Measurements from ENCODE around the gene CASZ1. TPM values are rescaled to one million over a fixed set of nuclear protein-coding genes. Genes with fewer than 3 reads are reported as not detected.

CASZ1 gene
- total RNA-seq, 1 donor from 2014 or later: 11.8 TPM

DNA sequence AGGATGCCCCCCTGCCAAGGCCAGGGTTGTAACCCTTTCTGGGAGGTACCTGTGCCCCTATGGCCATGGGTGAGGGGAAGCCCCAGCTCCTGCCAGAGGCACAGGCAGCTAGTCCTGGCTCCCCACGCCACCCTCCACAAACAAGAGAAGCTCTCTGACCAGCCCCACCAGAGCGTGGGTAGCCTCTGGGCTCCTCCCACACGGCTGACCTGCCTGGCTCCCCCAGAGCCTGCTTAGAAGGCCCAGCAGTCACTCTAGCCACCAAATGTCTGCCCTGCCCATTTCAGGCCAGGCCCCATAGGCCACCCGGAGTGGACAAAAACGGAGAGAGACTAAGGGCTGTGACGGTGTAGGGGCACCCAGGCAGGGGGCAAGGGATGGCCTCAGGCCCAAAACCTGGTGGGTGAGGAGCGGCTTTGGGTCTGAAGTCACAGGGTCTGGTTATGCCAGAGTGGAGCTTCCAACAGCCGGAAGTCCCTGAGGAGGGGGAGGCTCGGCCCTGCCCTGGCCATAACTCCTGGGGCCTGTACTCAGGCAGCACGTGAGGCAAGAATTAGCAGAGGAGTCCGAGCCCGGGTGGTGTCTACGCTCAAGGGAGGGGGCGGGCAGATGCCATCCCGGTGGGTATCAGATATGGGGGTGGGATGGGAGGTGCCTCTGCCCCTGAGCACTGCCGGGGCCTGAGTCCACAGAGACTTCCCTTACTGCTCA lies 155.4 kb downstream of the CASZ1 start:
- H3K4me3 ChIP-seq (ENCODE audit: low read depth, low read length): no peak overlapping the region
- TF ChIP-seq, protein P1, sequence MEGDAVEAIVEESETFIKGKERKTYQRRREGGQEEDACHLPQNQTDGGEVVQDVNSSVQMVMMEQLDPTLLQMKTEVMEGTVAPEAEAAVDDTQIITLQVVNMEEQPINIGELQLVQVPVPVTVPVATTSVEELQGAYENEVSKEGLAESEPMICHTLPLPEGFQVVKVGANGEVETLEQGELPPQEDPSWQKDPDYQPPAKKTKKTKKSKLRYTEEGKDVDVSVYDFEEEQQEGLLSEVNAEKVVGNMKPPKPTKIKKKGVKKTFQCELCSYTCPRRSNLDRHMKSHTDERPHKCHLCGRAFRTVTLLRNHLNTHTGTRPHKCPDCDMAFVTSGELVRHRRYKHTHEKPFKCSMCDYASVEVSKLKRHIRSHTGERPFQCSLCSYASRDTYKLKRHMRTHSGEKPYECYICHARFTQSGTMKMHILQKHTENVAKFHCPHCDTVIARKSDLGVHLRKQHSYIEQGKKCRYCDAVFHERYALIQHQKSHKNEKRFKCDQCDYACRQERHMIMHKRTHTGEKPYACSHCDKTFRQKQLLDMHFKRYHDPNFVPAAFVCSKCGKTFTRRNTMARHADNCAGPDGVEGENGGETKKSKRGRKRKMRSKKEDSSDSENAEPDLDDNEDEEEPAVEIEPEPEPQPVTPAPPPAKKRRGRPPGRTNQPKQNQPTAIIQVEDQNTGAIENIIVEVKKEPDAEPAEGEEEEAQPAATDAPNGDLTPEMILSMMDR (conservative IDR thresholded peaks at IDR 0.05; ENCODE audit: low read depth, low read length): no peak
- no peak for DNase-seq (ENCODE audit: low read depth)

DNA sequence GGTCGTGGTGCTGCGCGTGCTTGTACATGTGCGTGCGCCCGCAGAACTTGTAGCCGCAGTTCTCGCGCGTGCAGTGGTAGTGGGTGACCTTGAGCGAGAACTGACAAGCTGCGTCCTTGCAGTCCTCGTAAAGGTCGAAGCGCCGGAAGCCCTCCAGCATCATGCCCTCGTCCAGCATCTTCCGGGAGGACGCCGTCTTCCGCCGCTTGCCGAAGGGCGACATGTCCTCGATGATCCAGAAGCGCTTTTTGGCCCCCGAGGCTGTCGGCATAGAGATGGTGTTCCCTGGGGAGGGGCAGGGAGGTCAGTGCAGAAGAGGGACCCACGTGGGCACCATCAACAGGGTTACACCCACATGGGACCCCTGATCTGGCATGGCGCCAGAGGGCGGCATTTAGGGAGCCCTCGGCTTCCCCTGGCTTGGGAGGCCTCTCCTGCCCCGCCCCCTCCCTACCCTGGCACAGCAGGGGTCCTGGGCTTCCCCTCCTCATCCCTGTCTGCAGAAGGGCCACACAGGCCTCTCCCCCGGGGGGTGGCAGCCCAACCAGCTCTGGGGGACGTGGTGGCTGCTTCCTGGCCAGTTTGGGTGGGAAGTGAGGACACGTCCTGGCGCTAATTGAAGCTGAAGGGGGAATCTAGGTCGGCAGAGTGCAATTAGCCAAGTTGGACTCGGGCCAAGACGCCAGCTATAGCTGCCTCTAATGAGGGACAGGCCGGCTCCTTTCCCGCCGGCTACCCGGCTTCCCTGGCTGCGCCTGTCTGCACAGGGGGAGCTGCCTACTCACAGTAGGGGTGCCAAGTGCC lies 156.5 kb downstream of the CASZ1 start:
- DNase-seq (ENCODE audit: low read depth): no peak
- H3K4me3 ChIP-seq (ENCODE audit: low read depth, low read length): no peak overlapping the region
- TF ChIP-seq, protein P1 (conservative IDR thresholded peaks at IDR 0.05; ENCODE audit: low read depth, low read length): no peak

DNA sequence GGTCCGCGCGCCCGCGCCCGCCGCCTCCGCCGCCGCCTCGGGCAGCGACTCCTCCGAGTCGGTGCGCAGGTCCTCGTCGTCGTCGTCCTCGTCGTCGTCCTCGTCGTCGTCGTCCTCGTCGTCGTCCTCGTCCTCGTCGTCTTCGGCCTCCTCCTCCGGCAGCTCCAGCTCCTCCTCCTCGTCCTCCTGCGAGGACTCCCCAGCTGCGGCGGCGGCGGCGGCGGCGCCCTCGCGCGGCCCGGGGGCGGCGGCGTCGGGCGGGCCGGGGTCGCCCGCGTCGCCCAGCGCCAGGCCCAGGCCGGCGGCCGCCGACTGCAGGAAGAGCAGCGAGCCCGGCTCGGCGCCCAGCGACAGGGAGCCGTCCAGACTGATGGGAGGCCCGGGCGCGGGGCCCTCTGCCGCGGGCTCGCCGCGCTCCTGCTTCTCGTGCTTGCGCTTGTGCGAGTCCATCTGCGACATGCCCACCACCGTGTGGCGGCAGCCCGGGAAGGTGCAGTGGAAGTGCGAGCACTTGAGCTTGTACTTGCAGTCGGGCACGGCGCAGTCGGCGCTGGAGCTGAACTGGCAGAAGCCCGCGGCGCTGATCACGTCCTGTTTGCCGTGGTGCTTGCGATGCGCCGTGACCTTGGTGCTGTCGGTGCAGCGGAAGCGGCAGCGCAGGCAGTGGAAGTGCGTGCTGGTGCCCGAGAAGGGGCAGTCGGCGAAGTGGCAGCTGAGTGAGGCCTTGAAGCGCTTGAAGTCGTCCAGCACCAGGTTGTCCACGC lies 157.3 kb downstream of the CASZ1 start:
- TF ChIP-seq, protein P1 (conservative IDR thresholded peaks at IDR 0.05; ENCODE audit: low read depth, low read length): no peak
- DNase-seq (ENCODE audit: low read depth): no peak
- H3K4me3 ChIP-seq (ENCODE audit: low read depth, low read length): no peak overlapping the region

- no peak overlapping the region for H3K4me3 ChIP-seq (ENCODE audit: low read depth, low read length)
- TF ChIP-seq, protein P1 (conservative IDR thresholded peaks at IDR 0.05; ENCODE audit: low read depth, low read length): no peak
- no peak for DNase-seq (ENCODE audit: low read depth)
These were observed 157.9 kb downstream of the CASZ1 start for GRCh38 chr1:10638559-10639005.

DNA sequence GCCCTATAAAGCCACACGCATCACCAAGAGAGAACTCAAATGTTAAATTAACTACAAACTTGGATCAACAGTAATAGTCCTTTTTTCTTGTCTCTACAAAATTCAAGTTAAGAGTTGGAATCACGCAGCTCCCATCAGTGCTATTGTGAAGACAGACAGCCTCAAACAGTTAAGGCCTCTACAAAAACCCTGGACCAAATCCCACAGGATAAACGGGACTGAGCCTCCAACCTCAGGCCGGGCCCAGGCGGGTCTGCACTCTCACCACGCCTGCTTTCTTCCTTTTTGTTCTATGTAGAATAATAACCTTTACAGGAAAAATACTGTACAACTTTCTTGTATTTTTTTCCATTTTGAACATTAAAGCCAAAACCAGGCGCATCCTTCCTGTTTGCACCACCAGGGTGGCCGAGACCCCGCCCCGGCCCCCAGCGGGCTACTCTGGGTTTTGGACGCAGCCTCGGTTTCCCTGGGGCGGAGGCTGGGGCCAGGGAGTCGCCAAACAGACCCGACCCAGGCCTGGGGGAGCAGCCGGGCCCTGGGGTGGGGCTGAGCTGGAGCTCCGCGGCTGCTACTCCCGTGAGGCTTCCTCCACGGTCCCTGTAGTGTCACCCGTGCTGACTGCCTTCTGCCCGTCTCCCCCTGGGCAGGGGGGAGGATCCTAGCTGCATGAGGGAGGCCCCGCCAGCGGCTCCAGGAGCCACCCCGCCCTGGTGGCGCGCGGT lies 158.4 kb downstream of the CASZ1 start:
- no peak overlapping the region for H3K4me3 ChIP-seq (ENCODE audit: low read depth, low read length)
- TF ChIP-seq, protein P1 (conservative IDR thresholded peaks at IDR 0.05; ENCODE audit: low read depth, low read length): no peak

DNA sequence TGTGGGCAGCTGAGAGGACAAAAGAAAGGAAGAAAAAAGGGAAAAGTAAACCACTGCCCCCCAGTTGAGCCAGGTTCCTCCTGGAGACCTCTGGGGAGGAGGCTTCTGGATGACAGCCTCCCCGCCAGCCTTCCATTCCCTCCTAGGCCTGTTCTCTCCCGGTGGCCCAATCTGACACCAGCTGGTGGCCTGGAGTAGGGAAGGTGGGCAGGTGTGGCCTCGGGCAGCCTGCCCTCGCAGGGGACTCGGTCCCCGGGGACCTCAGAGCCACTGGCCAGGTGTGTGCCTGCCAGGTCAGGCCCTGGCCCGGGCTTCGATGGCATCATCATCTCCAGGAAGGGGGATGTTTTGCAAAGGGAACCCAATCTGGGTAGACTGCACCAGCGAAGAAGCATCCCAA lies 159.0 kb downstream of the CASZ1 start:
- TF ChIP-seq, protein P1 (conservative IDR thresholded peaks at IDR 0.05; ENCODE audit: low read depth, low read length): no peak
- no peak overlapping the region for H3K4me3 ChIP-seq (ENCODE audit: low read depth, low read length)
- no peak for DNase-seq (ENCODE audit: low read depth)

More for the DNA sequence above, 158.4 kb downstream of the CASZ1 start:
- DNase-seq (ENCODE audit: low read depth): no peak

Measured in epithelial cell of proximal tubule (primary cell).